ENCODE measurements around the gene G6PD. TPM values are rescaled to one million over a fixed set of nuclear protein-coding genes. Genes with fewer than 3 reads are reported as not detected.
A peak's percentile ranks its signal among the peaks of the same experiment; 100 is the strongest.
"Not testable (repeated sequence)": the region's sequence is repeated elsewhere in the genome, so short reads cannot be mapped to it uniquely, and the experiment has no call there.

Gene G6PD
- 10 to 100 TPM; 46.9 to 47.3 TPM for total RNA-seq

DNA sequence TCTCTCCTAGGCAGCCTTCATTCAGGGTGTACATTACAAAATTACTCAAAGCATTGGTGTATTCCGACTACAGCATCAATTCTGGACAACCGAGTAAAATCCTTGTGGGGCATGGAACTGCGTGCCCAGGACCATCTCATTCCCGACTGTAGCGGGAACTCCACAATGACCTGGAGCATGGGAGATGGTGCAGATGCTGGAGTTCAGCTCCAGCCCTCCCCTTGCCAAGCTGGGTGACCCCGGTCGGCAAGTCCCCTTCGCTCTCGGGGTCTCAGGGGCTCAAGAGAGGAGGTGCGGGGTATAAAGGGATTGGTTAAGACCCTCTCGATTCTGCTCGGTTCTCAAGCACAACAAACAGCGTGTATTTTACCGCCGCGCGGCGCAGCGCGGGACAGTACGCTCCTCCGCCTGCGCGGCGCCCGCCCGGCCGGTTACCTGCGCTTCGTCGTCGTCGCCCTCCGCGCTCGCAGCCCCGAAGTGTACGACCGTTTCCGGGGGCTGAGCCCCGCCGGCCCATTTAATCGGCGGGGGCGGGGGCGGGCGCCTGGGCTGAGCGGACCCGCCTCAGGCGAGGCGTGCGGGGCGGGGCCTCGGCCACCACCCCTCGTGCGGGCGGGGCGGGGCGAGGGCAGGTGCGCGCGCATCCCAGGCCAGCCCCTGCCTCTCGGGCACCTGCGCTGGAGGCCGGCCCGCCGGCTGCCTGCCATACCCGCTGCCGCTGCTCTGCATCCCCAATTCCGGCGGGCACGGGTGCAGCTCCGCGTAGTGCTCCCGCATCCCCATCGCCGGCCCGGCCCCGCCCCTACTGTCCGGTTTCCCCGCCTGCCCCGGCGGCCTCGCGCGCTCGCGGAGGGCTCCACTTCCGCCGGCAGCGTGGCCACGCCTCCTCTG lies at the start of gene G6PD:
TSS of gene G6PD (minus strand) at position 493 of the 891 bp plus-strand sequence. CDS start 691 bp downstream, outside the sequence.
- H3K36me3 Mint-ChIP-seq (ENCODE audit: insufficient read depth in 2 of 2): peaks cover 3 to 5% of the 10 kb centered on the region in 2 donors
- peak; percentile 60 to 65 for ATAC-seq (replicated peaks in 1 of 2)
- peaks cover 4% of the 10 kb centered on the region for H3K27me3 Mint-ChIP-seq (ENCODE audit: low read depth)
- DNase-seq: peak; percentile 80 to 85
- H3K27ac Mint-ChIP-seq: peak within 1 kb of the TSS; percentile 79
- no peaks in the 10 kb centered on the region for H3K9me3 Mint-ChIP-seq
- peak within 1 kb of the TSS; percentile 86 to 95 for H3K4me3 Mint-ChIP-seq
- peaks cover 70% of the 10 kb centered on the region for H3K4me1 Mint-ChIP-seq (ENCODE audit: low read depth)

DNA sequence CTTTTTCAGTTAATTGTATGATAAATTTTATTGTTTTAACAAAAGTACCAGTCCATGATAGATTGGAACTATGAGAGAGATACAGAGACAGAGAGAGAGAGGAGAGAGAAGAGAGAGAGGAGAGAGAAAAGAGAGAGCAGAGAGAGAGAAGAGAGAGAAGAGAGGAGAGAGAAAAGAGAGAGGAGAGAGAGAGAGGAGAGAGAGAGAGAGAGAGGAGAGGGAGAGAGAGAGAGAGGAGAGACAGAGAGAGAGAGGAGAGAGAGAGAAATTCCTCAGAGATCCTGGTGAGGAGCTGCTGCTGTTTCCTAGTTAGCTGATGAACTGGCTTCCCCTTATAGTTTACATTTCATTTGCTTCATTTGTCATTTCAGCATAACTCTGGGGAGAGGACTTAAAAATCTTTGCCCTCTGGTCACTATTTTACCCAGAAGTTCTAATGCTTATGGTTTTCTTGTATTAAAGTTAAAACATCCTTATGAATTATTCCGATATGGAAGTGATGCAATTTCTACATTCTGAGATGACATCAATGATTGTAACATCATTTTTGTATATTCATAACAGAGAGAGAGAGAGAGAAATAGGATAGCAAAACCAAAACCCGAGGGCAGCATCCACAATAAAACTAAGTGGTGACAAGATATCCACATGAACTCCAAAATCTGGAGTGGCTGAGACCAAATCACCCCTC lies 49.1 kb upstream of the G6PD start:
- Mint-ChIP-seq H3K36me3 (ENCODE audit: insufficient read depth in 2 of 2) (peaks cover 0 to 3% of the 10 kb centered on the region in 2 donors), H3K27ac (no peak overlapping the region), H3K27me3 (ENCODE audit: low read depth) (peaks cover 36% of the 10 kb centered on the region), H3K4me1 (ENCODE audit: low read depth) (peaks cover 16% of the 10 kb centered on the region), H3K9me3 (peaks cover 3% of the 10 kb centered on the region in 2 donors), H3K4me3 (no peak overlapping the region)
- DNase-seq: no peak
- peak in 1 of 2 donors; percentile 15 for ATAC-seq (replicated peaks in 1 of 2)

DNA sequence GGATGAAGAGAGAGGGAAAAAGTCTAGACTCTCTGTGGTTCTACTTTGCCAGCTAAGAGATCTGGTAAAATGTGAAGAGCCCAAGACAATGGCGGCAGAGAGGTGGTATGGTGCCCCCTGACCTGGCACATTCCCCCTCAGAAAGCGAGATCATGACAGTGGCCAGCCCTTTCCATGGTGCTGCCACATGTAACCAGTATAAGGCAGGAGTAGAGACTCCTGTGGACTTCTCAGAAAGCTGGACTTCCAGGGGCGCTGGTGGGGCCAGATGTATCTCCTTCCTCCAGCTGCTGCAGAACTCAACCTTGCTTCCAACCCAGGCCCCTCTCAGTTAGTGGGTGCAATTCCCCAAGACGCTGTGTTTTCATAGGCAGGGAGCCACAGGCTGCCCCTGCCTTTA lies 47.8 kb upstream of the G6PD start:
- peaks cover 10% of the 10 kb centered on the region for H3K4me1 Mint-ChIP-seq (ENCODE audit: low read depth)
- peaks cover 3% of the 10 kb centered on the region in 2 donors for H3K9me3 Mint-ChIP-seq
- DNase-seq: no peak
- no peak overlapping the region for H3K4me3 Mint-ChIP-seq
- peaks cover 36% of the 10 kb centered on the region for H3K27me3 Mint-ChIP-seq (ENCODE audit: low read depth)
- H3K27ac Mint-ChIP-seq: no peak overlapping the region
- no peak for ATAC-seq (replicated peaks in 1 of 2)
- H3K36me3 Mint-ChIP-seq (ENCODE audit: insufficient read depth in 2 of 2): peaks cover 0 to 3% of the 10 kb centered on the region in 2 donors

DNA sequence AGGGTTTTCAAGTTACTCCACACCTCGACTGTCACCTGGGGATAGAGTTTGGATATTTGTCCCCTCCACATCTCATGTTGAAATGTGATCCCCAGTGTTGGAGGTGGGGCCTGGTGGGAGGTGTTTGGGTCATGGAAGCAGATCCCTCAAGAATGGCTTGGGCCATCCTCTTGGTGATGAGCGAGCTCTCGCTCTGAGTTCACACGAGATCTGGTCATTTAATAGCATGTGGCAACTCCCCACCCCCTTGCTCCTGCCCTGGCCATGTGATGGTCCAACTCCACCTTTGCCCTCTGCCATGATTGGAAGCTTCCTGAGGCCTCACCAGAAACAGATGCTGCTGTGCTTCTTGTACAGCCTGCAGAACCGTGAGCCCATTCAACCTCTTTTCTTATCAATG lies 46.6 kb upstream of the G6PD start:
- Mint-ChIP-seq H3K36me3 (ENCODE audit: insufficient read depth in 2 of 2) (peaks cover 0 to 3% of the 10 kb centered on the region in 2 donors), H3K9me3 (peaks cover 3% of the 10 kb centered on the region in 2 donors), H3K4me1 (ENCODE audit: low read depth) (peaks cover 10% of the 10 kb centered on the region), H3K27ac (no peak overlapping the region), H3K27me3 (ENCODE audit: low read depth) (peaks cover 36% of the 10 kb centered on the region), H3K4me3 (no peak overlapping the region)
- ATAC-seq (replicated peaks in 1 of 2) (no peak), DNase-seq (no peak)

DNA sequence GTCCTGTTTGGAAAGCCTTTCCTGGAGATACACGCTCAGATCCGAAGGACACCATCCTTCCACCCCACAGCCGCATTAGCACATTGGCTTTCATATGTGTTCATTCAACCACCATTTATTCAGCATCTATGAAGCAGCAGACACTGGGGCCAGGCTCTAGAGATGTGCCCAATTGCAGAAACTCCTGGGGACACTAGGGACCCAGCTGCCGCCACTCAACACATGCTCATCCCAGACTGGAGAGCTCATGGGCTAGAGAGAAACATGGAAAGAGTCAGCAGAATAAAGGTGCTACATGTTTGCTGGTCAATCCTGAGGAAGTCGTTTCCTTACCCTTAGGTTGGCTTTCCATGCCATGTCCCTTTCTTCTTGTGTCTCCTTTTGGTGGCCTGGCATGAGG lies 45.9 kb upstream of the G6PD start:
- peaks cover 10% of the 10 kb centered on the region for H3K4me1 Mint-ChIP-seq (ENCODE audit: low read depth)
- DNase-seq (no peak), ATAC-seq (replicated peaks in 1 of 2) (no peak)
- no peak overlapping the region for H3K4me3 Mint-ChIP-seq
- H3K9me3 Mint-ChIP-seq: peaks cover 3% of the 10 kb centered on the region in 2 donors
- H3K36me3 Mint-ChIP-seq (ENCODE audit: insufficient read depth in 2 of 2): peaks cover 0 to 3% of the 10 kb centered on the region in 2 donors
- no peak overlapping the region for H3K27ac Mint-ChIP-seq
- H3K27me3 Mint-ChIP-seq (ENCODE audit: low read depth): peaks cover 31% of the 10 kb centered on the region

DNA sequence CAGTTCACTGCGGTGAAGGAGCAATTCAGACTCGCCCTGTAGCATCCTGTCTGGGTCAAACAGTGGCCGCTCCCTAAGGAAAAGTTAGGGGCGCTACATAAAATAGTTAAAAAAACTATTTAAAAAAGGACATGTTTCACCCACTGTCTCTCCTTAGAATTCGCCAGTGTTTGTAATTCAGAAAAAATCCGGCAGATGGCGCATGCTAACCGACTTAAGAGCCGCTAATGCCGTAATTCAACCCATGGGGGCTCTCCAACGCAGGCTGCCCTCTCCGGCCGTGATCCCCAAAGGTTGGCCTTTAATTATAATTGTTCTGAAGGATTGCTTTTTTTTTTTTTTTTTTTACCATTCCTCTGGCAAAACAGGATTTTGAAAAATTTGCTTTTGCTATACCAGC lies 43.8 kb upstream of the G6PD start:
- not testable (repeated sequence) for H3K4me3 Mint-ChIP-seq; ATAC-seq (replicated peaks in 1 of 2); H3K36me3 Mint-ChIP-seq (ENCODE audit: insufficient read depth in 2 of 2); H3K4me1 Mint-ChIP-seq (ENCODE audit: low read depth); DNase-seq; H3K9me3 Mint-ChIP-seq; H3K27ac Mint-ChIP-seq
- peaks cover 19% of the 10 kb centered on the region for H3K27me3 Mint-ChIP-seq (ENCODE audit: low read depth)

DNA sequence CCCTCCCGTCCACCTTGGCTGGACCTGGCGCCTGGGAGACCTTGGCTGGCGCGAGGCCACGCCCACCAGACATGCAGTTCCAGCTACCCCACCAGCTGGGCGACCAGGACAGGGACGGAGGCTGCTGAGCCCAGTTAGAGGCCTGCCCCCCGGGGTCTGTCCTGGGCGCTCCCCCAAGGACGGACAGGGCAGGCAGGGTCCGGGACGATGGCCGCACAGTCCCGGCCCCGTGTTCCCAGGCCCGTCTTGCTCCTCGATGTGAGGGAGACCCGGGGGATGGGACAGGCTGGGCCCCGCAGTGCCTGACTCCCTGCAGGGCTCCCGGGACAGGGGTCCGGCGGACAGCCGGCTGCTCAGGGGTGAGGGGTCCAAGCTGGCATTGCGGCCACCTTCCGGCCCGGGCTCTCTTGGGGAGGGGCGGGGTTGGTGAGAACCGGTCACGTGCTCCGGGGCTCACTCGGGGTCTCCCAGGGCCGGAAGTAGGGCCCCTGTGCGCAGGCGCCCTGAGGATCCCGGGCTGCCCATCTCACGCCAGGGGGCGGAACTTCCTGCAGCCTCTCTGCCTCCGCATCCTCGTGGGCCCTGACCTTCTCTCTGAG lies 38.0 kb upstream of the G6PD start, which contains the start of gene CTAG1A:
TSS of gene CTAG1A (plus strand) at position 549 of the 599 bp plus-strand sequence. CDS start 74 bp downstream, outside the sequence.
- ATAC-seq (replicated peaks in 1 of 2); H3K36me3 Mint-ChIP-seq (ENCODE audit: insufficient read depth in 2 of 2); H3K4me3 Mint-ChIP-seq; H3K9me3 Mint-ChIP-seq; H3K27ac Mint-ChIP-seq; DNase-seq; H3K27me3 Mint-ChIP-seq (ENCODE audit: low read depth); H3K4me1 Mint-ChIP-seq (ENCODE audit: low read depth): not testable (repeated sequence)

DNA sequence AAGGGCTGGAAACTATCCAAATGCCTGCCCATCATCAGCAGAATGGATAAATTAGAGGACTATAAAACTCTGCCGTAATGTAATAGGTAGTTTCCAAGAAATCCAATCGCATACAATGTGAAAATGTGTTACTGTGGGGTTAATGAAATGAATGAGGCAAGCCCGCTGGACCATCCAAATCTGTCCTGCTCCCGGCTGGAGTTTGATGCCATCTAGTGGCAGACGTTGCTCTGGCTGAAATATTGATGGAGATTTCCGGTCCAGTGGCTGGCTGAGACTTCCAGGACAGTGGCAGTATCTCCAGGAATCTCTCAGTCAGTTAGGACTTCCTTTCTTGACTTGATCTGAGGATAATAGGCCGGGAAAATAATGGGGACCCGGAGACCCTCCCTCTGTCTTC lies 36.3 kb upstream of the G6PD start:
- not testable (repeated sequence) for H3K4me3 Mint-ChIP-seq; H3K9me3 Mint-ChIP-seq; DNase-seq; H3K27ac Mint-ChIP-seq; H3K4me1 Mint-ChIP-seq (ENCODE audit: low read depth); H3K27me3 Mint-ChIP-seq (ENCODE audit: low read depth); H3K36me3 Mint-ChIP-seq (ENCODE audit: insufficient read depth in 2 of 2)
- ATAC-seq (replicated peaks in 1 of 2): peak in 1 of 2 donors; percentile 43

DNA sequence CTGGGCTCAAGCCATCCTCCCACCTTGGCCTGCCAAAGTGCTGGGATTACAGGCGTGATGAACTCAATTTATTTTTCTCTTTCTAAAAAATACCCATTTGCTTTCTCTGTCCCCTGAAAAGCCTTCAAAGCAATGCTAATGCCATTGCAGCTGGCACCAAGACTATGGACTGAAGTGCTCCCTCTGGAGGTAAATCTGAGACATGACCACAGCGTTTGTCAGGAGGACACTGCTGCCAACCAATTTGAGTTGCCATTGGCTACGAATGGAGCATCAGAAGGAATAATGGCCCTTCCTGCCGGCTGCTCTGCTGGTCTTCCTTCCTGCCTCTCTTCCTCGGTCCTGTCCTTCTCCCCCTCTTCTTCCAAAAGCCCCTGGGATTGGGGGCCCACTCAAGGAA lies 28.4 kb upstream of the G6PD start:
- H3K9me3 Mint-ChIP-seq; H3K4me3 Mint-ChIP-seq; H3K27me3 Mint-ChIP-seq (ENCODE audit: low read depth); H3K36me3 Mint-ChIP-seq (ENCODE audit: insufficient read depth in 2 of 2); H3K27ac Mint-ChIP-seq; DNase-seq; H3K4me1 Mint-ChIP-seq (ENCODE audit: low read depth): not testable (repeated sequence)
- peak; percentile 58 to 60 for ATAC-seq (replicated peaks in 1 of 2)

DNA sequence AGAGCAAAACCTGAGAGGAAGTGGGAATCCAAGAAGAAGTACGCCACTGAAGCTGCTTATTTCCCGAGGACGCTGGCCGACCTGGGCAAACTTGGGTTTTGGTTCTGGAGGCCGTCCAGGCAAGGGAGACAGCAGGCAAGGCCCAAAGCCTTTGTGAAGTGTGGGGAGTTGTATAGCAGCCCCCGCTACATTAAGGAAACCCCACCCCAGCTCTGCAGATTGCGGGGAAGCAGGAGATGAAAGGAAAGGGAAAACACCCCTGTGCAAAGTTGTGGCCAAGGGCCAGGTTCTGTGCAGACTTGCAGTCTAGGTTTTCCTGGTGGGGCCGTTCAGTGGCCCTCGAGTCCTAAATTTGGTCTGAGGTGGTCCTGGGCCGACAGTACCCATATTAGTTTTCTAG lies 26.4 kb upstream of the G6PD start:
- not testable (repeated sequence) for H3K27me3 Mint-ChIP-seq (ENCODE audit: low read depth); H3K27ac Mint-ChIP-seq; H3K9me3 Mint-ChIP-seq; H3K4me1 Mint-ChIP-seq (ENCODE audit: low read depth); H3K36me3 Mint-ChIP-seq (ENCODE audit: insufficient read depth in 2 of 2); H3K4me3 Mint-ChIP-seq; ATAC-seq (replicated peaks in 1 of 2); DNase-seq

DNA sequence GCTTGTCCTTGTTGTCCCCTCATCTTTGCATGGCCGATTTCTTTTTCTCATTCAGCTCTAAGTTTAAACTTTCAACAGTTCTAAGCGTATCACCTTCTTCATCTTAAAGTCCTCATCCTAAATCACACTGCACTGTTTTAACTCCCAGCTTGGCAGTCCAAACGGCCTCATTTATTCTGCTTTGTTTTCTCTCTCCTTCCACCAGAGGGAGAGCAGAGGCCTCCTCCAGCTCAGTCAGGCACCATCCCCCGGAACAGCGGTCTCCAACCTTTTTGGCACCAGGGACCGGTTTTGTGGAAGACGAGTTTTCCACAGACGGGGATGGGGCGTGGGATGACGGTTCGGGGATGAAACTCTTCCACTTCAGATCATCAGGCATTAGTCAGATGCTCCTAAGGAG lies 23.7 kb upstream of the G6PD start:
- not testable (repeated sequence) for H3K4me1 Mint-ChIP-seq (ENCODE audit: low read depth); H3K27me3 Mint-ChIP-seq (ENCODE audit: low read depth); ATAC-seq (replicated peaks in 1 of 2); H3K36me3 Mint-ChIP-seq (ENCODE audit: insufficient read depth in 2 of 2); DNase-seq; H3K4me3 Mint-ChIP-seq; H3K27ac Mint-ChIP-seq; H3K9me3 Mint-ChIP-seq

DNA sequence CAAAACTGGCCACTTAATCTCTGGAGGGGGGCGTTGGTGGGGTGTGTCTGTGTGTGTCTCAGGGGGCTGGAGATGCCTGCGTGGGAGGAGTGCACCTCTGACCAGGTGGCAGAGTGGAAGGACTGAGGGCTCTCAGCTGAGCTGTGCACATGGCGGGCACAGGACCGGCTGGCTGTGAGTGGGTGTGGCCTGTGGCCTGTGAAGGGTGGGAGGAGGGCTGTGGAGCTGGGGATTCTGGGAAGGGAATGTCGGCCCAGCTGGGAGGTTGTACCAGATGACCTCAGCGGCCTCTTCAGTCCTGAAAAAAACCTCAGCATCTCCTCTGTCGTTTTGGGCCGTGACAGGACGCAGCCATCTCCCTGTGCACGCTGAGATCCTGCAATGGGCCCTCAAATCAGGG lies 15.6 kb upstream of the G6PD start:
- not testable (repeated sequence) for H3K4me3 Mint-ChIP-seq; DNase-seq; H3K27ac Mint-ChIP-seq; H3K27me3 Mint-ChIP-seq (ENCODE audit: low read depth); ATAC-seq (replicated peaks in 1 of 2); H3K4me1 Mint-ChIP-seq (ENCODE audit: low read depth); H3K9me3 Mint-ChIP-seq; H3K36me3 Mint-ChIP-seq (ENCODE audit: insufficient read depth in 2 of 2)

DNA sequence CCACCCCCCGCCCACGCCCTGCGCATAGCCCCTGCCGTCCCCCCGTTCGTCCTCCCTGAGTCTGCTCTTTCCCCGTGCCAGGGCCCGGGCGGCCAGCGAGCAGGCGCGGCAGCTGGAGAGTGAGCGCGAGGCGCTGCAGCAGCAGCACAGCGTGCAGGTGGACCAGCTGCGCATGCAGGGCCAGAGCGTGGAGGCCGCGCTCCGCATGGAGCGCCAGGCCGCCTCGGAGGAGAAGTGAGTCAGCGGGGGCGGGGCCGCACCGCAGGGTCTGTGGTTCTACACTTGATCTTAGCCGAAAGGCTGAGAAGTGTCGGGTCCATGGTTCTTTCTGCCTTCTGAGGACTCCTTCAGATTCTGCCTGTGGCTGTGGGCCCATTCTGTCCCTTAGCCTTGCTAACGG lies 13.7 kb upstream of the G6PD start:
- not testable (repeated sequence) for H3K36me3 Mint-ChIP-seq (ENCODE audit: insufficient read depth in 2 of 2); H3K9me3 Mint-ChIP-seq; H3K4me1 Mint-ChIP-seq (ENCODE audit: low read depth); H3K4me3 Mint-ChIP-seq; DNase-seq; H3K27ac Mint-ChIP-seq; H3K27me3 Mint-ChIP-seq (ENCODE audit: low read depth); ATAC-seq (replicated peaks in 1 of 2)

Measured in activated T-cell treated with anti-CD3 and anti-CD28 coated beads, Interleukin-2, amount 50 U/mL, for 72 hours (primary cell).